K562 (cell line): Measurements from ENCODE around the gene GAB1. TPM values are rescaled to one million over a fixed set of nuclear protein-coding genes. Genes with fewer than 3 reads are reported as not detected.

ENCODE experiments used
- ATAC-seq: fragments of 200-7000 bp; cut with Tn5 transposase; 3 replicates; pipeline ENCODE4 v1.9.1; 2020; ENCODE audit warnings: moderate library complexity
- BruUV-seq: library from RNA; stranded (reverse); fragments of 400-500 nt; replicated peaks from 2 replicates; lab custom pipeline; 2021; lab: Mats Ljungman, UMichigan
- CTCF ChIA-PET: fragments of 300-600 bp; formaldehyde crosslinking; extraction: SDS; loops from one replicate; lab custom pipeline; 2021; ENCODE audit warnings: low intra/inter-chr PET ratio; lab: Yijun Ruan, JAX
- POLR2A ChIA-PET: fragments of 300-600, 350-650 bp; sonication (Branson Sonifier 250); formaldehyde crosslinking; extraction: SDS; loops from one replicate; lab custom pipeline; 2021; ENCODE audit warnings: antibody characterized with exemption, inconsistent platforms; lab: Yijun Ruan, JAX
- DNase-seq, 4 experiments: peaks; one replicate each; pipeline versions ENCODE4 v3.0.0 to v3.0.0-alpha.2; 2011 to 2018; ENCODE audit warnings: low spot score in 3 of 4, mixed read lengths in 3 of 4; ENCODE audit errors: extremely low read depth in 1 of 4
- FAIRE-seq: peaks from 2 replicates; lab custom pipeline; 2011; peaks lifted over from hg19 to GRCh38; lab: Jason Lieb, UNC
- H2AFZ ChIP-seq: 2 replicates; pipeline ENCODE4 v1.6.0; 2011; ENCODE audit warnings: low read depth, low read length, control low read depth, inconsistent platforms
- H3K27ac ChIP-seq: fragments of 200-600 bp; 3 replicates; pipeline ENCODE4 v1.8.0; 2011; ENCODE audit warnings: low read depth, mild to moderate bottlenecking, control low read depth, inconsistent platforms, low read length, moderate library complexity, mixed read lengths; ENCODE audit errors: extremely low read depth
- H3K27me3 ChIP-seq, 2 experiments: fragments of 300-600 bp in 1 of 2; 2 replicates in 1 of 2; 3 replicates in 1 of 2; pipeline versions ENCODE4 v1.6.0 to v1.8.0; 2011; ENCODE audit warnings: inconsistent platforms in 2 of 2, low read length in 2 of 2, mild to moderate bottlenecking in 1 of 2, mixed read lengths in 1 of 2, moderate library complexity in 1 of 2; ENCODE audit not compliant: control insufficient read depth in 2 of 2, insufficient read depth in 2 of 2
- H3K36me3 ChIP-seq: fragments of 300-600 bp; 3 replicates; pipeline ENCODE4 v1.8.0; 2011; ENCODE audit warnings: mild to moderate bottlenecking, low read length, inconsistent platforms; ENCODE audit not compliant: control insufficient read depth, insufficient read depth
- H3K4me1 ChIP-seq, 2 experiments: fragments of 200-600 bp in 1 of 2; replicated peaks in 1 of 2; 2 replicates in 1 of 2; 3 replicates in 1 of 2; pipeline versions ENCODE4 v1.5.1 to v1.8.0; 2011; ENCODE audit warnings: inconsistent platforms in 2 of 2, low read length in 2 of 2, mild to moderate bottlenecking in 1 of 2, mixed read lengths in 1 of 2, moderate library complexity in 1 of 2; ENCODE audit not compliant: control insufficient read depth in 2 of 2, insufficient read depth in 2 of 2
- H3K4me2 ChIP-seq: 2 replicates; pipeline ENCODE4 v1.6.1; 2011; ENCODE audit warnings: low read length, control low read depth, inconsistent platforms, mixed read lengths; ENCODE audit not compliant: insufficient read depth
- H3K4me3 ChIP-seq: fragments of 200-600 bp; sonication (generic), shearing (Covaris generic); 2 replicates; pipeline ENCODE4 v1.5.1; 2016; ENCODE audit warnings: control low read depth, inconsistent platforms
- H3K79me2 ChIP-seq: fragments of 200-600 bp; 3 replicates; pipeline ENCODE4 v1.8.0; 2011; ENCODE audit warnings: low read length, inconsistent platforms; ENCODE audit not compliant: control insufficient read depth, insufficient read depth
- H3K9ac ChIP-seq, 2 experiments: 2 replicates each; pipeline versions ENCODE4 v1.6.0 to v1.6.1; 2011; ENCODE audit warnings: low read depth in 2 of 2, low read length in 2 of 2, control low read depth in 1 of 2, inconsistent platforms in 1 of 2, mild to moderate bottlenecking in 1 of 2, mixed read lengths in 1 of 2; ENCODE audit not compliant: insufficient read depth in 1 of 2
- H3K9me1 ChIP-seq: one replicate; pipeline ENCODE4 v1.6.0; 2011; ENCODE audit warnings: inconsistent platforms, mild to moderate bottlenecking, low read length, moderate library complexity; ENCODE audit not compliant: control insufficient read depth, insufficient read depth
- H3K9me3 ChIP-seq: replicated peaks from 2 replicates; pipeline ENCODE4 v1.5.1; 2011; ENCODE audit warnings: low read depth, low read length, inconsistent platforms; ENCODE audit not compliant: control insufficient read depth, insufficient read depth
- H4K20me1 ChIP-seq: replicated peaks from 2 replicates; pipeline ENCODE4 v1.6.1; 2011; ENCODE audit warnings: low read length, inconsistent platforms, mixed read lengths; ENCODE audit not compliant: control insufficient read depth, insufficient read depth
- ARID1B ChIP-seq: fragments of 450-650 bp; IDR thresholded peaks from 2 replicates; pipeline ENCODE4 v1.6.1; 2016; ENCODE audit warnings: antibody characterized with exemption, mild to moderate bottlenecking, inconsistent platforms
- CBFA2T2 ChIP-seq: fragments of 450-650 bp; conservative IDR thresholded peaks from 2 replicates; pipeline ENCODE4 v1.6.1; 2017; ENCODE audit warnings: mild to moderate bottlenecking
- DMBX1 ChIP-seq: fragments of 250-450 bp; sonication (Bioruptor Pico); IDR thresholded peaks from 2 replicates; pipeline ENCODE4 v1.8.0; 2022; ENCODE audit warnings: inconsistent platforms, mild to moderate bottlenecking, moderate library complexity, borderline replicate concordance
- DPF2 ChIP-seq: fragments of 450-650 bp; IDR thresholded peaks from 2 replicates; pipeline ENCODE4 v1.6.1; 2016
- ELF2 ChIP-seq: fragments of 250-450 bp; sonication (Bioruptor Pico); IDR thresholded peaks from 2 replicates; pipeline ENCODE4 v1.5.0; 2021; ENCODE audit warnings: mild to moderate bottlenecking
- FOXJ2 ChIP-seq: fragments of 200-800 bp; sonication (Bioruptor generic); IDR thresholded peaks from 2 replicates; pipeline ENCODE4 v1.6.1; 2016; ENCODE audit warnings: missing genetic modification characterization, missing compliant biosample characterization
- HNRNPL ChIP-seq: fragments of 200-400 bp; formaldehyde crosslinking; IDR thresholded peaks from 2 replicates; pipeline ENCODE4 v1.6.1; 2017; ENCODE audit warnings: low read depth, mild to moderate bottlenecking, low read length
- KAT2B ChIP-seq: IDR thresholded peaks from one replicate; pipeline ENCODE4 v1.6.1; 2012; ENCODE audit warnings: low read depth, mild to moderate bottlenecking, control low read depth, inconsistent platforms, low read length, moderate library complexity
- KAT8 ChIP-seq: fragments of 450-650 bp; IDR thresholded peaks from 2 replicates; pipeline ENCODE4 v1.6.1; 2016; ENCODE audit warnings: low read depth, mild to moderate bottlenecking
- NCOA4 ChIP-seq: fragments of 450-650 bp; IDR thresholded peaks from 2 replicates; pipeline ENCODE4 v1.6.1; 2018; ENCODE audit warnings: mild to moderate bottlenecking; ENCODE audit not compliant: partially characterized antibody
- NR2F6 ChIP-seq: fragments of 450-650 bp; formaldehyde crosslinking; IDR thresholded peaks from 2 replicates; pipeline ENCODE4 v1.4.0; 2020; ENCODE audit warnings: mild to moderate bottlenecking
- POLR2B ChIP-seq: fragments of 450-650 bp; IDR thresholded peaks from 2 replicates; pipeline ENCODE4 v1.6.1; 2018; ENCODE audit warnings: low read depth; ENCODE audit not compliant: partially characterized antibody
- PTRF ChIP-seq: fragments of 450-650 bp; IDR thresholded peaks from 2 replicates; pipeline ENCODE4 v1.6.1; 2016; ENCODE audit warnings: mild to moderate bottlenecking, missing genetic modification characterization, missing compliant biosample characterization
- PTTG1 ChIP-seq: fragments of 450-650 bp; IDR thresholded peaks from 2 replicates; pipeline ENCODE4 v1.6.1; 2016; ENCODE audit warnings: low read depth, mild to moderate bottlenecking, missing genetic modification characterization, missing compliant biosample characterization
- STAG1 ChIP-seq: sonication (generic); formaldehyde crosslinking; IDR thresholded peaks from 2 replicates; pipeline ENCODE4 v1.5.0; 2020; ENCODE audit warnings: missing genetic modification reagents, borderline replicate concordance
- STAT5B ChIP-seq: fragments of 250-450 bp; sonication (Bioruptor Pico); IDR thresholded peaks from 2 replicates; pipeline ENCODE4 v1.8.0; 2021; ENCODE audit warnings: mild to moderate bottlenecking, inconsistent platforms
- YBX1 ChIP-seq: fragments of 450-650 bp; IDR thresholded peaks from 2 replicates; pipeline ENCODE4 v1.7.1; 2016; ENCODE audit warnings: mild to moderate bottlenecking
- ZNF146 ChIP-seq: IDR thresholded peaks from one replicate; pipeline ENCODE4 v1.6.1; 2018; ENCODE audit warnings: missing compliant biosample characterization; ENCODE audit not compliant: unreplicated experiment
- ZNF197 ChIP-seq: fragments of 200-800 bp; sonication (Bioruptor generic); IDR thresholded peaks from 2 replicates; pipeline ENCODE4 v1.6.1; 2016; ENCODE audit warnings: low read depth, missing genetic modification characterization, missing compliant biosample characterization
- ZNF24 ChIP-seq: fragments of 450-650 bp; IDR thresholded peaks from 2 replicates; pipeline ENCODE4 v1.6.1; 2016
- ZNF75A ChIP-seq: fragments of 450-650 bp; formaldehyde crosslinking; IDR thresholded peaks from 2 replicates; pipeline ENCODE4 v1.4.0; 2020; ENCODE audit warnings: mild to moderate bottlenecking
- ZSCAN32 ChIP-seq: fragments of 450-650 bp; formaldehyde crosslinking; IDR thresholded peaks from 2 replicates; pipeline ENCODE4 v1.4.0; 2020; ENCODE audit warnings: mild to moderate bottlenecking, moderate library complexity
- WGBS: fragments of 100-300 bp; shearing (Covaris generic); methylation state at CpG from one replicate; pipeline ENCODE4 v1.1.6; 2016; ENCODE audit warnings: low coverage, mixed read lengths; ENCODE audit not compliant: insufficient coverage; ENCODE audit errors: missing lambda C conversion rate; 5-methylcytosine and 5-hydroxymethylcytosine counted together
- in situ Hi-C: fragments of 300-500 bp; cut with MboI; formaldehyde crosslinking; loops from 4 replicates; pipeline ENCODE4 v1.15.0; 2018; ENCODE audit warnings: inconsistent platforms, mixed read lengths
- intact Hi-C: fragments of 100-400 bp; cut with micrococcal nuclease; formaldehyde crosslinking; loops from 2 replicates; pipeline ENCODE4 v1.14.2; 2022
- polyA plus RNA-seq, 8 experiments: library from polyadenylated mRNA; depleted of rRNA in 4 of 8; stranded (reverse) in 5 of 8; unstranded in 3 of 8; fragments of >200 nt; fragmentation: Nextera tagmentation in 2 of 8; fragmentation: Illumina TruSeq in 1 of 8; extraction: Ambion mirVana in 2 of 8; extraction: Trizol in 1 of 8; gene quantifications; 2 replicates each; pipeline versions ENCODE4 v1.2.1 to v1.2.3, GENCODE V29; 2011 to 2014; ENCODE audit warnings: inconsistent platforms in 1 of 8, missing spikeins in 1 of 8
- total RNA-seq, 7 experiments: library from RNA; depleted of rRNA in 6 of 7; stranded (reverse); fragments of >200 nt in 6 of 7; fragmentation: Illumina TruSeq in 2 of 7; extraction: Trizol in 2 of 7; gene quantifications; 2 replicates each; pipeline versions ENCODE4 v1.2.1 to v1.2.3, GENCODE V29; 2011 to 2021; ENCODE audit warnings: low replicate concordance in 1 of 7
- TF ChIP-seq, protein P1 (sequence below): fragments of 250-450 bp; sonication (Bioruptor Pico); IDR thresholded peaks from 2 replicates; pipeline ENCODE4 v1.8.0; 2021; ENCODE audit warnings: moderate library complexity, mild to moderate bottlenecking, inconsistent platforms
- TF ChIP-seq, protein P2 (sequence below): fragments of 450-650 bp; formaldehyde crosslinking; IDR thresholded peaks from 2 replicates; pipeline ENCODE4 v1.4.0; 2020; ENCODE audit warnings: mild to moderate bottlenecking, moderate library complexity
- TF ChIP-seq, protein P3 (sequence below): fragments of 450-650 bp; IDR thresholded peaks from 2 replicates; pipeline ENCODE4 v1.6.1; 2014; ENCODE audit warnings: low read depth, mild to moderate bottlenecking, moderate library complexity, borderline replicate concordance

GAB1 gene
- total and polyA plus RNA-seq, 9 of the 15 experiments (the other 6 are each of a cell fraction or from before 2014, with no cell fraction given), result 1.3 to 14.6 (median 7.5) TPM

DNA sequence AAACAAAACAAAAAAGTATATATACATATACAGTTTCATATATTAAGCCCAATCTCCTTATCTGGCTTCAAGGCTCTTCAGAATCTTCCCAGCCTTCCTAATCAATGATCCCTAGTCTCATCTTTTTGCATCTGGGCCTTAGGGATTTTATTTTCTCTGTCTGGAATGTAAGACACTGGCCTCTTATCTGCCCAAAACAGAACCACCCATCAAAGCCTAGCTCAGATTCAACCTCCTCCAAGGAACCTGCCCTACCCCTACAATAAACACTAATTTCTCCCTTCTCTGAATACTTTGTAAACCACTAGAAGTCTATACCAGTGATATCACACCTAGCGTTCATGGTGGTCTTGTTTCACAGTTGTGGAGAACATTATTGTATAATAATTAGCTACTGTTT, 23.2 kb upstream of the GAB1 start:
- no peak overlapping the region for H3K4me2 ChIP-seq
- H3K79me2 ChIP-seq, result no peaks in the 10 kb centered on the region
- WGBS, result 0% methylated on average over 1 of the region's 1 CpG
- POLR2A ChIA-PET, result no interaction called here
- H3K9me1 ChIP-seq, result no peaks in the 10 kb centered on the region
- H3K27me3 ChIP-seq, result peaks cover 0 to 7% of the 10 kb centered on the region in 2 experiments; a peak in 1 of 5 replicates
- no peak overlapping the region for H3K4me3 ChIP-seq
- ATAC-seq (peak; percentile 65; the same call in 2 of the 3 replicates), DNase-seq (peak in 2 of 4 experiments; percentile 13 to 16), FAIRE-seq (no peak)
- no TSS peak for BruUV-seq
- no peak overlapping the region for H3K9ac ChIP-seq
- H3K4me1 ChIP-seq, result no peaks in the 10 kb centered on the region
- in situ Hi-C loops, result no loop called here
- intact Hi-C loops, result no loop called here
- H4K20me1 ChIP-seq, result no peaks in the 10 kb centered on the region
- CTCF ChIA-PET, result no interaction called here
- no peaks in the 10 kb centered on the region for H3K9me3 ChIP-seq
- H2AFZ ChIP-seq, result no peak overlapping the region
- H3K27ac ChIP-seq, result no peak overlapping the region
- H3K36me3 ChIP-seq, result no peaks in the 10 kb centered on the region
- TF ChIP-seq DMBX1 (CRISPR knock-in tag) (no peak), ZNF197 (CRISPR knock-in tag) (no peak), YBX1 (no peak), HNRNPL (no peak), POLR2B (no peak), NR2F6 (no peak), ARID1B (0 out of 2 replicates have a peak, but pooled peaks have one; percentile 18), PTRF (no peak), ELF2 (CRISPR knock-in tag) (no peak), STAT5B (CRISPR knock-in tag) (no peak), ZNF146 (CRISPR knock-in tag) (no peak), PTTG1 (tag) (no peak), STAG1 (no peak), ZSCAN32 (no peak), DPF2 (no peak), FOXJ2 (no peak), ZNF24 (no peak), KAT2B (no peak), ZNF75A (CRISPR knock-in tag) (no peak), KAT8 (no peak), CBFA2T2 (peak; percentile 45), NCOA4 (no peak)
- TF ChIP-seq, protein P1, sequence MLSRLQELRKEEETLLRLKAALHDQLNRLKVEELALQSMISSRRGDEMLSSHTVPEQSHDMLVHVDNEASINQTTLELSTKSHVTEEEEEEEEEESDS (CRISPR knock-in tag), result no peak
- TF ChIP-seq, protein P2, sequence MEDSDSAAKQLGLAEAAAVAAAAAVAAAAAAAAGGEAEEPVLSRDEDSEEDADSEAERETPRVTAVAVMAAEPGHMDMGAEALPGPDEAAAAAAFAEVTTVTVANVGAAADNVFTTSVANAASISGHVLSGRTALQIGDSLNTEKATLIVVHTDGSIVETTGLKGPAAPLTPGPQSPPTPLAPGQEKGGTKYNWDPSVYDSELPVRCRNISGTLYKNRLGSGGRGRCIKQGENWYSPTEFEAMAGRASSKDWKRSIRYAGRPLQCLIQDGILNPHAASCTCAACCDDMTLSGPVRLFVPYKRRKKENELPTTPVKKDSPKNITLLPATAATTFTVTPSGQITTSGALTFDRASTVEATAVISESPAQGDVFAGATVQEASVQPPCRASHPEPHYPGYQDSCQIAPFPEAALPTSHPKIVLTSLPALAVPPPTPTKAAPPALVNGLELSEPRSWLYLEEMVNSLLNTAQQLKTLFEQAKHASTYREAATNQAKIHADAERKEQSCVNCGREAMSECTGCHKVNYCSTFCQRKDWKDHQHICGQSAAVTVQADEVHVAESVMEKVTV (CRISPR knock-in tag), result no peak
- TF ChIP-seq, protein P3, sequence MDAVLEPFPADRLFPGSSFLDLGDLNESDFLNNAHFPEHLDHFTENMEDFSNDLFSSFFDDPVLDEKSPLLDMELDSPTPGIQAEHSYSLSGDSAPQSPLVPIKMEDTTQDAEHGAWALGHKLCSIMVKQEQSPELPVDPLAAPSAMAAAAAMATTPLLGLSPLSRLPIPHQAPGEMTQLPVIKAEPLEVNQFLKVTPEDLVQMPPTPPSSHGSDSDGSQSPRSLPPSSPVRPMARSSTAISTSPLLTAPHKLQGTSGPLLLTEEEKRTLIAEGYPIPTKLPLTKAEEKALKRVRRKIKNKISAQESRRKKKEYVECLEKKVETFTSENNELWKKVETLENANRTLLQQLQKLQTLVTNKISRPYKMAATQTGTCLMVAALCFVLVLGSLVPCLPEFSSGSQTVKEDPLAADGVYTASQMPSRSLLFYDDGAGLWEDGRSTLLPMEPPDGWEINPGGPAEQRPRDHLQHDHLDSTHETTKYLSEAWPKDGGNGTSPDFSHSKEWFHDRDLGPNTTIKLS, result no peak
